Measurements from ENCODE around the gene NFATC2.

GRCh38 chr20:51495921-51496545, 46.5 kb downstream of the NFATC2 start:
- no peak for TF ChIP-seq CTCF (IDR thresholded peaks at IDR 0.05; ENCODE audit: insufficient read depth, low read length, poor library complexity, severe bottlenecking)
- no peak for TF ChIP-seq EZH2phosphoT487 (conservative IDR thresholded peaks at IDR 0.05; ENCODE audit: low read length)

Data from SU-DHL-6 (cell line).